RWPE2 (cell line): ENCODE data around the gene IARS1.

Experiments
- ATAC-seq: fragments of 200-7000 bp; cut with Tn5 transposase; 3 replicates; pipeline ENCODE4 v1.9.1; 2021; ENCODE audit warnings: low read depth
- DNase-seq: peaks from one replicate; pipeline ENCODE4 v3.0.0-alpha.2; 2020; ENCODE audit warnings: low spot score
- H3K27ac ChIP-seq: fragments of 450-650 bp; 2 replicates; pipeline ENCODE4 v1.5.1; 2017; ENCODE audit warnings: mild to moderate bottlenecking; ENCODE audit not compliant: poor library complexity, severe bottlenecking
- H3K27me3 ChIP-seq: fragments of 250-450 bp; sonication (Bioruptor Pico); 2 replicates; pipeline ENCODE4 v1.5.1; 2021; ENCODE audit warnings: mild to moderate bottlenecking, moderate library complexity; ENCODE audit not compliant: insufficient read depth, poor library complexity, severe bottlenecking
- H3K36me3 ChIP-seq: fragments of 250-450 bp; sonication (Bioruptor Pico); 2 replicates; pipeline ENCODE4 v1.5.1; 2020; ENCODE audit warnings: low read depth, mild to moderate bottlenecking, moderate library complexity
- H3K4me1 ChIP-seq: fragments of 250-450 bp; sonication (Bioruptor Pico); 2 replicates; pipeline ENCODE4 v1.5.1; 2021; ENCODE audit warnings: mild to moderate bottlenecking, moderate library complexity; ENCODE audit not compliant: insufficient read depth, poor library complexity, severe bottlenecking
- H3K4me3 ChIP-seq: fragments of 250-450 bp; sonication (Bioruptor Pico); 2 replicates; pipeline ENCODE4 v1.5.1; 2021; ENCODE audit warnings: mild to moderate bottlenecking, moderate library complexity; ENCODE audit not compliant: severe bottlenecking
- H3K9me3 ChIP-seq: fragments of 250-450 bp; sonication (Bioruptor Pico); 2 replicates; pipeline ENCODE4 v1.5.1; 2021; ENCODE audit warnings: mild to moderate bottlenecking, moderate library complexity; ENCODE audit not compliant: severe bottlenecking
- TF ChIP-seq, protein P1 (sequence below): fragments of 450-650 bp; IDR thresholded peaks from one replicate; pipeline ENCODE4 v1.5.1; 2017; ENCODE audit warnings: mild to moderate bottlenecking, moderate library complexity; ENCODE audit not compliant: poor library complexity, severe bottlenecking

The IARS1 gene

DNA sequence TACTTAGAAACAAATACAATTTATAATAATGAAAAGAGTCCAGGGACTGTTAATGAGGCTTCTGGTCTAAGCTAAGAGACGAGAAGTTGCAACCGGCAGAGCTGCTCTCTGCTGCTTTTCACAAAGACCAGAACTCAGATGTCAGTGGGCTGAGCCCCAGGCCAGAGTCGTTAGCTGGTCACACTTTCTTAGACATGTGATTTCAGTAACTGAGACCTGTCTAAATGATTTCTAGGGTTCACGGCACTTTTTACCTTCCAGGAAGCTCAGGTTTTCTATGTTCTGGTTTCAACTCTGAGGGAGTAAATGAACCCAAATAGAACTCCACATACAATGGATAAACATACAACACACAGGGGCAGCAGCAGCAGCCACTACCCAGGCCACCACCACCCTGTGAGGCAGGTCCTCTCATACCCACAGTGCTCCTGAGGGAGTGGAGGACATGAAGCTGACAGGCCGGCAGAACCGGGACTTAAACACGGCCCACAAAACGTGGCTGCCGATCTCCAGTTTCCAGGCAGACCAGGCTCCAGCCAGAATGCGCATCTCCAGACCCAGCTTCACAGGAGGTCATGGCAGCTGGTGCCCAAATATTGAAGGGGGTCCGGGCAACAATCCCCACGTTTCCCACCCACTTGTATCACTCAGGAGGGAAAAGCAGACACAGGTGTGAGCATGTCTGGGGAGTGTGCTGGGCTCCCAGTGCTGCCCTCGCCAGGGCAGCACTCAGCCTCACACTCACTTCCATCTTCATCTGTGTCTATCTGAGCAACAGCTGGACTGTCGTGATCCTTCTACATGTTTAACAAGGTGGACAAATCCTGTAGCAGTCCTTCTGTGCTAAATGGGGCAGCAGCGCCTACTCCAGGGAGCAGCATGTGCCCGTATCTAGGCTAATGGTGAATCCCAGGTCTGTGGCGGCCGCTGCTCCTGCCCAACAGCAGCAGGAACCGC lies 38.8 kb downstream of the IARS1 start:
- Histone ChIP-seq H3K4me3 (no peak overlapping the region), H3K27ac (no peak overlapping the region), H3K27me3 (no peaks in the 10 kb centered on the region), H3K4me1 (no peaks in the 10 kb centered on the region), H3K36me3 (peaks cover 99% of the 10 kb centered on the region), H3K9me3 (no peaks in the 10 kb centered on the region)
- TF ChIP-seq, protein P1, sequence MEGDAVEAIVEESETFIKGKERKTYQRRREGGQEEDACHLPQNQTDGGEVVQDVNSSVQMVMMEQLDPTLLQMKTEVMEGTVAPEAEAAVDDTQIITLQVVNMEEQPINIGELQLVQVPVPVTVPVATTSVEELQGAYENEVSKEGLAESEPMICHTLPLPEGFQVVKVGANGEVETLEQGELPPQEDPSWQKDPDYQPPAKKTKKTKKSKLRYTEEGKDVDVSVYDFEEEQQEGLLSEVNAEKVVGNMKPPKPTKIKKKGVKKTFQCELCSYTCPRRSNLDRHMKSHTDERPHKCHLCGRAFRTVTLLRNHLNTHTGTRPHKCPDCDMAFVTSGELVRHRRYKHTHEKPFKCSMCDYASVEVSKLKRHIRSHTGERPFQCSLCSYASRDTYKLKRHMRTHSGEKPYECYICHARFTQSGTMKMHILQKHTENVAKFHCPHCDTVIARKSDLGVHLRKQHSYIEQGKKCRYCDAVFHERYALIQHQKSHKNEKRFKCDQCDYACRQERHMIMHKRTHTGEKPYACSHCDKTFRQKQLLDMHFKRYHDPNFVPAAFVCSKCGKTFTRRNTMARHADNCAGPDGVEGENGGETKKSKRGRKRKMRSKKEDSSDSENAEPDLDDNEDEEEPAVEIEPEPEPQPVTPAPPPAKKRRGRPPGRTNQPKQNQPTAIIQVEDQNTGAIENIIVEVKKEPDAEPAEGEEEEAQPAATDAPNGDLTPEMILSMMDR: no peak
- DNase-seq: no peak
- ATAC-seq: 0 out of 3 replicates have a peak, but pooled peaks have one; percentile 32

DNA sequence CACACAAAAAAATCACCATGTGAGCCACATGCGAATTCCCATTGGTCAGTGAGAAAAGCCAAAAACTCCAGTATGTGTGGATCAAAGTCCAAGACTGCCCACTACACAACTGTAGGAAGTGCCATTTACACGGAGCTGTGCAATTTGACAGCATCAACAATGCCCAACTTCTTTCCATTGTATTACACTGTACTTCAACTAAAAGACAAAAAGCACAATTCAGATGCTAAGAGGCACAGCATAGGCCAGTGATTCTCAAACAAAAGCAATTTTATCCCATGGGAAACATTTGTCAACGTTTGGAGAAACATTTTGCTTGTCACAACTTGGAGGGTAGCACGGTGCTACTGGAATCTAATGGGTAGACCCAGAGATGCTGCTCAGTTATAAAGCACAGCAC lies 39.8 kb downstream of the IARS1 start:
- Histone ChIP-seq H3K4me1 (no peaks in the 10 kb centered on the region), H3K36me3 (peaks cover 99% of the 10 kb centered on the region), H3K27ac (no peak overlapping the region), H3K4me3 (no peak overlapping the region), H3K9me3 (no peaks in the 10 kb centered on the region), H3K27me3 (no peaks in the 10 kb centered on the region)
- peak; percentile 24; the same call in 1 of the 3 replicates for ATAC-seq
- no peak for DNase-seq
- TF ChIP-seq, protein P1: no peak

DNA sequence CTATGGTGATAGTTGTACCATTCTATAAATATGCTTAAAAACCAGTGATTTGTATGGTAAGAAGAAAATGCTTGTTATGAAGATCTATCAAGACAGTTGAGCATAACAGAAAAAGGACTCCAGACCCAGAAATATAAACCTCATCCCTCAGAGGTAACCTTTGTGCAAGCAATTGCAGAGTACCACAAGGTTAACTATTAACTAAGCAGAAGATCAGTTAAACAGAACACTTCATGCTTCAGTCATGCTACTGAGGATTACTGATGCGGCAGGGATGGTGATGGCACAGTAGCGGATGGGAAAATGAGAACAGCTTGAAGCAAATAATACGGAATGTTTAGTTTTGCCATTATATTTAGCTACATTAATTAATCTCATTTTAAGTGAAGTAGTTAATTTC lies 45.5 kb downstream of the IARS1 start:
- ATAC-seq (no peak), DNase-seq (no peak)
- Histone ChIP-seq H3K4me1 (no peaks in the 10 kb centered on the region), H3K9me3 (no peaks in the 10 kb centered on the region), H3K4me3 (no peak overlapping the region), H3K27ac (no peak overlapping the region), H3K27me3 (no peaks in the 10 kb centered on the region), H3K36me3 (peaks cover 99% of the 10 kb centered on the region)
- TF ChIP-seq, protein P1: no peak

DNA sequence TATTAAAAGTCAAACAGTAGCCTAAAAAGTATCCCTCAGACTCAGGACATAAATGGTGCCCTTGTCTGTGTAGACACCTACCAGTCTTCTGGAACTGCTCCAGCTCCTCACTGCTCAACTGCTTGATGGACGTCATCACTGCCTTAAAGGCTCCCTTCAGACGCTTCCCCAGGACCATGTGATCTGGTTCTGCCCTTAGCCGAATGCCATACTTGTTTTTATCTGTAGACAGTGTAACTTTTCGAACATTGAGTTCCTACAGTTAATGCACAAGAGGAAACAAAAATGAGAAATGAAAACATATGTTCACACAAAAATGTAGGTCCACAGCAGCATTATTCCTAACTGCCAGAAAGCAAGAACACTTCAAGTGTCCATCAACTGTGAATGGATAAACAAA lies 46.2 kb downstream of the IARS1 start:
- Histone ChIP-seq H3K4me1 (no peaks in the 10 kb centered on the region), H3K4me3 (no peak overlapping the region), H3K27ac (no peak overlapping the region), H3K36me3 (peaks cover 100% of the 10 kb centered on the region), H3K27me3 (no peaks in the 10 kb centered on the region), H3K9me3 (no peaks in the 10 kb centered on the region)
- ATAC-seq (no peak), DNase-seq (no peak)
- TF ChIP-seq, protein P1: no peak
